Adrenal gland (tissue), 5 donors: ENCODE data around the gene SORBS2.

Experiments
- POLR2A ChIP-seq, 2 donors: fragments of 450-650 bp; IDR thresholded peaks; one replicate each; pipeline ENCODE4 v1.6.1; 2017; ENCODE audit warnings: antibody characterized with exemption in 2 of 2, mild to moderate bottlenecking in 2 of 2, moderate library complexity in 1 of 2
- TF ChIP-seq, protein P1 (sequence below), 6 experiments: fragments of 450-650 bp in 4 of 6; fragments of 200-600 bp in 2 of 6; sonication (generic) in 1 of 6; IDR thresholded peaks; 1 replicate in 5 of 6; 2 replicates in 1 of 6; pipeline versions ENCODE4 v1.5.1 to v1.8.0; 2016 to 2021; ENCODE audit warnings: antibody characterized with exemption in 6 of 6, mild to moderate bottlenecking in 2 of 6, moderate library complexity in 1 of 6
- donor health status: DM: no; HTN: no; CAD: no.

DNA sequence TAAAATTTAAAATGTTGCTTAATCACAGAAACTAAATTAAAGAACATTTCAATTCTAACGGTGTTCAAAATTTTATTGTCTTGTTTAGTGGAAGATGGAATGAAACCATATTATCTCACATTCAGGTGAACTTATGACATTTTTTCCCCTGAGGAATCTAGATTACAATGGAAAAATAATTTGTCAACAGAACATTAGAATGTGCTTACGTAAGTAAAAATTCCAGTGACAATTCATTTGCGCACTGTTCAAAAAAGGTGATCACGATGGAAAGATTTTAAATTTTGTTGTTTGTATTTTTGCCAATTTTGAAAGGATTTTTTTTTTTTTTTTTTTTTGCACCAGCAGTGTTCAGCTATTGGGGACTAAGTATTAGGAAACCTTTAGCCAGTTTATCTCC is 23.3 kb upstream of the SORBS2 start:
- TF ChIP-seq POLR2A (IDR thresholded peaks at IDR 0.05): no peak
- TF ChIP-seq, protein P1, sequence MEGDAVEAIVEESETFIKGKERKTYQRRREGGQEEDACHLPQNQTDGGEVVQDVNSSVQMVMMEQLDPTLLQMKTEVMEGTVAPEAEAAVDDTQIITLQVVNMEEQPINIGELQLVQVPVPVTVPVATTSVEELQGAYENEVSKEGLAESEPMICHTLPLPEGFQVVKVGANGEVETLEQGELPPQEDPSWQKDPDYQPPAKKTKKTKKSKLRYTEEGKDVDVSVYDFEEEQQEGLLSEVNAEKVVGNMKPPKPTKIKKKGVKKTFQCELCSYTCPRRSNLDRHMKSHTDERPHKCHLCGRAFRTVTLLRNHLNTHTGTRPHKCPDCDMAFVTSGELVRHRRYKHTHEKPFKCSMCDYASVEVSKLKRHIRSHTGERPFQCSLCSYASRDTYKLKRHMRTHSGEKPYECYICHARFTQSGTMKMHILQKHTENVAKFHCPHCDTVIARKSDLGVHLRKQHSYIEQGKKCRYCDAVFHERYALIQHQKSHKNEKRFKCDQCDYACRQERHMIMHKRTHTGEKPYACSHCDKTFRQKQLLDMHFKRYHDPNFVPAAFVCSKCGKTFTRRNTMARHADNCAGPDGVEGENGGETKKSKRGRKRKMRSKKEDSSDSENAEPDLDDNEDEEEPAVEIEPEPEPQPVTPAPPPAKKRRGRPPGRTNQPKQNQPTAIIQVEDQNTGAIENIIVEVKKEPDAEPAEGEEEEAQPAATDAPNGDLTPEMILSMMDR (IDR thresholded peaks at IDR 0.05): no peak
